Right atrium auricular region (tissue), 2 donors: Measurements from ENCODE around the gene DTX2. TPM values are rescaled to one million over a fixed set of nuclear protein-coding genes. Genes with fewer than 3 reads are reported as not detected.
"Not testable (repeated sequence)": the region's sequence is repeated elsewhere in the genome, so short reads cannot be mapped to it uniquely, and the experiment has no call there.

Experiments
- DNase-seq: peaks from one replicate; pipeline ENCODE4 v3.0.0-alpha.2; 2019; ENCODE audit warnings: low spot score
- H3K27ac ChIP-seq, 2 donors: fragments of 200-600 bp; sonication (generic); 1 replicate in 1 of 2; 2 replicates in 1 of 2; pipeline ENCODE4 v1.5.1; 2016 to 2019
- H3K27me3 ChIP-seq, 2 donors: fragments of 200-600 bp; sonication (generic); one replicate each; pipeline versions ENCODE4 v1.5.1 to v1.6.0; 2017 to 2019
- H3K36me3 ChIP-seq: fragments of 200-600 bp; sonication (generic); one replicate; pipeline ENCODE4 v1.5.1; 2016
- H3K4me1 ChIP-seq, 2 donors: fragments of 200-600 bp; sonication (generic); one replicate each; pipeline versions ENCODE4 v1.5.1 to v1.6.0; 2017 to 2019
- H3K4me3 ChIP-seq, 2 donors: fragments of 200-600 bp; sonication (generic); 1 replicate in 1 of 2; 2 replicates in 1 of 2; pipeline ENCODE4 v1.5.1; 2017 to 2019; ENCODE audit warnings: mild to moderate bottlenecking in 1 of 2, moderate library complexity in 1 of 2
- H3K9me3 ChIP-seq, 2 donors: fragments of 200-600 bp; sonication (generic); one replicate each; pipeline ENCODE4 v1.5.1; 2019
- total RNA-seq, 2 donors: library from RNA; depleted of rRNA; stranded (reverse); fragments of >200 nt; gene quantifications; one replicate each; pipeline ENCODE4 v1.1.0, GENCODE V29; 2016

DTX2 gene
- total RNA-seq, 2 donors from 2014 or later: 7.9 to 18.9 TPM

- not testable (repeated sequence) for H3K4me3 ChIP-seq, H3K9me3 ChIP-seq, H3K36me3 ChIP-seq, H3K4me1 ChIP-seq, H3K27me3 ChIP-seq, H3K27ac ChIP-seq, DNase-seq
Measured at GRCh38 chr7:76487969-76488368, 26.5 kb downstream of the DTX2 start.

DNA sequence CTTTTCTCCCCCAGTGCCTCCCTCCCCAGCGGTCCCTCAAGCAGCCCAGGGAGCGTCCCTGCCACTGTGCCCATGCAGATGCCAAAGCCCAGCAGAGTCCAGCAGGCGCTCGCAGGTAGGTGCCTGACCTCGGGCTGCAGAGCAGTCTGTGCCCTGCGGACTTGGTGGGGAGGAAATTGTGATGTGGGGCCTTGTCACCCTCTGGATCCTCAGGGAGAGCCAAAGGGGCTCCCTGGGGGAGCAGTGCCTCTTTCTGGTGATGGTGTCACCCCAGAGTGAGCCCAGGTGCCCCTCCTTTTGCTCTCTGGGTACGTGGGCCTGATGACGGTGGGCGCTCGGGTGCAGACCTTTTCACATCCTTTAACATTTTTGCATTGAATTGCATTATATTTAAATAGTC lies 30.6 kb downstream of the DTX2 start:
- not testable (repeated sequence) for H3K9me3 ChIP-seq, H3K36me3 ChIP-seq, H3K4me3 ChIP-seq, H3K27me3 ChIP-seq, H3K4me1 ChIP-seq, H3K27ac ChIP-seq, DNase-seq

DNA sequence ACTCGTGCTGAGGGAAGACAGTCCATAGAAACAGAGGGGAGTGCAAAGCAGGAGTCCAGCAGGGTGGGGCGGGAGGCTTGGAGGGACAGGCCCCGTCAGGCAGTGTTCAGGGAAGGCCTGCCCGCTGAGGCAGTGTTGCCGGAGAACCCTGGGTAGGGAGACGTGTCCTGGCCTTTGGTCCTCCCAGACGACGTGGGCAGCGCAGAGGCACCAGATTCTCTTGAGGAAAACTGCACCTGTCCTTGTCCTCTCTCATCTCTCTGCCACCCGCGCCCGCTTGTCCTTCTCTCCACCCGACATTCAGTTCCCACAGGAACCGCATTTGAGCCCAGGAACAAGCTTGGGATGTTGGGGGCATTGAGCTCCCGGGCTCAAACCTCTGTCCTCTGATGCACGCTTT lies 34.2 kb downstream of the DTX2 start:
- not testable (repeated sequence) for H3K36me3 ChIP-seq, H3K4me1 ChIP-seq, H3K9me3 ChIP-seq, H3K27ac ChIP-seq, DNase-seq, H3K4me3 ChIP-seq, H3K27me3 ChIP-seq

DNA sequence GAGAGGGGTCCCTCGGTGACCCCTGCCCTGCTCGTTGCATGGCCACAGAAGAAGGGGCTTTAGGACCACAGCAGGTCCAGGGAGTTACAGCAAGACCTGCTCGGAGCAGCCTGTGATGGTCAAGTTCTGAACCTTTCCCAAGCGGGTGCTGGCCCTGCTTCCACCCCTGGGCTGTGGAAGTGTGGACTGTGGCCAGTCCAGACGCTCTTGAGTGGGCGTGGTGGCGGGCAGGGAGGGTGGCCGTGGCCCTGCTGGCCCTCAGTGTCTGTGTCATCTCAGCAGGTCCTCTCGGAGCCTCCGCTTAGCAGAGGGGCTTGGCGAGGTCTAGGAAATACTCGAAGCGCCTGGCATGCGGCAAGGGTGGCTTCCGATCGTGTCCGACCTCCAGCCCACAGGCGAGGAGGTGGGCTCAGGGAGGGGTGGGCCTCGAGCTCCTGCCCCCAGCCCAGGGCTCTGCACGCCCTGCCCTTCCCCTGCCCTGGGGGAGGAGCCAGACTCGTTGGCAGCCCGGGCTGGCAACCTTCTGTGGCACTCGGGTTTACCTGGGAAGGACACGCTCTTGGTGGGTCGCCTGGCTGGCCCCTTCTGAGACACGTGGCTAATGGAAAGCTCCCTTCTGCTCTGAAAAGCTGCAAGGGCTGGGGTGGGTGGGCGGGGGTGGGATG lies 36.5 kb downstream of the DTX2 start:
- H3K4me3 ChIP-seq, H3K27ac ChIP-seq, H3K4me1 ChIP-seq, H3K36me3 ChIP-seq, H3K9me3 ChIP-seq, H3K27me3 ChIP-seq, DNase-seq: not testable (repeated sequence)

DNA sequence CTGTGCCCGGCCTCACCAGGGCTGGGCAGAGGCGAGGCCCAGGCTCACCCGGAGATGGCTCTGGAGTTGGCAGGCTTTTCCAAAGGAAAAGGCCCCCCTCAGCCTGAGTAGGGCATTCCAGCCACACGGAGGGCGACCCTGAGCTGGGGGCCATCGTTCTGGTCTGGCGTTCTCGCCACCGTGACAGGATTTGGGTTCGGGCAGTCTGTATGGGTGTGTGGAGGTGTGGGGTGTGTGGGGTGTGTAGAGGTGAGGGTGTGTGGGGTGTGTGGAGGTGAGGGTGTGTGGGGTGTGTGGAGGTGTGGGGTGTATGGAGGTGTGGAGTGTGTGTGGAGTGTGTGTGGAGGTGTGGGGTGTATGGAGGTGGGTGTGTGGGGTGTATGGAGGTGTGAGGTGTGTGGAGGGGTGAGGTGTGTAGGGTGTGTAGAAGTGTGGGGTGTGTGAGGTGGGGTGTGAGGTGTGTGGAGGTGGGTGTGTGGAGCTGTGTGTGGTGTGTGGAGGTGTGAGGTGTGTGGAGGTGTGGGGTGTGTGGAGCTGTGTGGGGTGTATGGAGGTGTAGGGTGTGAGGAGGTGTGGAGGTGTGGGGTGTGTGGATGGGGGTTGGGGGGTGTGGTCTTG lies 37.2 kb downstream of the DTX2 start:
- not testable (repeated sequence) for H3K4me3 ChIP-seq, H3K27me3 ChIP-seq

GRCh38 chr7:76499201-76499923 lies 37.9 kb downstream of the DTX2 start:
- H3K27me3 ChIP-seq, H3K36me3 ChIP-seq, H3K4me3 ChIP-seq, H3K4me1 ChIP-seq, H3K9me3 ChIP-seq, H3K27ac ChIP-seq, DNase-seq: not testable (repeated sequence)

More for the DNA sequence above, 37.2 kb downstream of the DTX2 start:
- H3K4me1 ChIP-seq, H3K9me3 ChIP-seq, H3K27ac ChIP-seq, DNase-seq, H3K36me3 ChIP-seq: not testable (repeated sequence)

- DNase-seq, H3K4me1 ChIP-seq, H3K27ac ChIP-seq, H3K9me3 ChIP-seq, H3K36me3 ChIP-seq, H3K4me3 ChIP-seq, H3K27me3 ChIP-seq: not testable (repeated sequence)
Measured at GRCh38 chr7:76499924-76500241, 38.4 kb downstream of the DTX2 start.

DNA sequence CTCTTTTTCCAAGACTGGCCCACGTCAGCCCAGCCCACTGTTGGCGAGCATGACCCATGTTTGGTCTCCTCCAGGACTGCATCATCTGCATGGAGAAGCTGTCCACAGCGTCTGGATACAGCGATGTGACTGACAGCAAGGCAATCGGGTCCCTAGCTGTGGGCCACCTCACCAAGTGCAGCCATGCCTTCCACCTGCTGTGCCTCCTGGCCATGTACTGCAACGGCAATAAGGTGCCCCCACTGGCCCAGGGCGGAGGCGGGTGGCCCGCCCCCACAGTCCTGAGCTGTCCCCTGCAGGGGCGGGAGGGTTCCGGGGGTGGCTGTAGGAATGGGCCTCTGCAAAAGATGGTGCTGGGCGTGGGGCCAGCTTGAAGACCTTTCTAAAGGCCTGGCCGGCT lies 40.7 kb downstream of the DTX2 start:
- DNase-seq: not testable (repeated sequence)

DNA sequence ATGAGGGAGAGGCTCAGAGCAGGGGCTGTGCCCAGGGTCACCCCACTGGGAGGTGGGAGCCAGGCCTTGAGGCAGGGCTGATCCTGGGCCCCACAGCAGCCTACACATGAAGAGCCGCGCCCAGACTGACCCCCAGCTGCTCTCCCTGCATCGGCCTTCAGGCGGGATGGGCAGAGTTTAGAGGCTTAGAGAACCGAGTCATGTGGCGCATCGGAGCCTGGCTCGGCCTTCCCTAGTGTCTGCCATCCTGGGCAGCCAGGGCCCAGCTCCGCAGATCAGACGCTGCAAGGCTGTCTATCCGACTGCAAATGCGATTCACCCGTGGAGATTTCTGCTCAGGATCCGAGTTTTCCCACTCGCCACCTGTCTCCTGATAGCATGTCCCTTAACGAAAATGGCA lies 41.3 kb downstream of the DTX2 start:
- not testable (repeated sequence) for H3K4me1 ChIP-seq, H3K9me3 ChIP-seq, H3K36me3 ChIP-seq, H3K27ac ChIP-seq, H3K27me3 ChIP-seq, DNase-seq, H3K4me3 ChIP-seq

More for the DNA sequence above, 40.7 kb downstream of the DTX2 start:
- H3K27me3 ChIP-seq, H3K4me1 ChIP-seq, H3K36me3 ChIP-seq, H3K4me3 ChIP-seq, H3K9me3 ChIP-seq, H3K27ac ChIP-seq: not testable (repeated sequence)

DNA sequence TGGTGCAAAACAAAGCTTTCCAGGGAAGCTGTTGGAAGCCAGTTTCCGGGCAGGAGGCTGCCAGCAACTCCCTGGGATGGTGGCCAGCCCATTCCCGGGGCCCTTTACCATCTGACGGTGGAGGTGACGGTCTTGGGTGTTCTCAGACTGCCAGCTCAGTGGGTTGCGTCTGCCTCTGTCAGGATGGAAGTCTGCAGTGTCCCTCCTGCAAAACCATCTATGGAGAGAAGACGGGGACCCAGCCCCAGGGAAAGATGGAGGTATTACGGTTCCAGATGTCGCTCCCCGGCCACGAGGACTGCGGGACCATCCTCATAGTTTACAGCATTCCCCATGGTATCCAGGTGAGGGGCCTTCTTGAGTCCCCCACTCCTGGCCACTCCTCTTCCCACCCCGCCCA lies 41.7 kb downstream of the DTX2 start:
- H3K36me3 ChIP-seq: not testable (repeated sequence)

DNA sequence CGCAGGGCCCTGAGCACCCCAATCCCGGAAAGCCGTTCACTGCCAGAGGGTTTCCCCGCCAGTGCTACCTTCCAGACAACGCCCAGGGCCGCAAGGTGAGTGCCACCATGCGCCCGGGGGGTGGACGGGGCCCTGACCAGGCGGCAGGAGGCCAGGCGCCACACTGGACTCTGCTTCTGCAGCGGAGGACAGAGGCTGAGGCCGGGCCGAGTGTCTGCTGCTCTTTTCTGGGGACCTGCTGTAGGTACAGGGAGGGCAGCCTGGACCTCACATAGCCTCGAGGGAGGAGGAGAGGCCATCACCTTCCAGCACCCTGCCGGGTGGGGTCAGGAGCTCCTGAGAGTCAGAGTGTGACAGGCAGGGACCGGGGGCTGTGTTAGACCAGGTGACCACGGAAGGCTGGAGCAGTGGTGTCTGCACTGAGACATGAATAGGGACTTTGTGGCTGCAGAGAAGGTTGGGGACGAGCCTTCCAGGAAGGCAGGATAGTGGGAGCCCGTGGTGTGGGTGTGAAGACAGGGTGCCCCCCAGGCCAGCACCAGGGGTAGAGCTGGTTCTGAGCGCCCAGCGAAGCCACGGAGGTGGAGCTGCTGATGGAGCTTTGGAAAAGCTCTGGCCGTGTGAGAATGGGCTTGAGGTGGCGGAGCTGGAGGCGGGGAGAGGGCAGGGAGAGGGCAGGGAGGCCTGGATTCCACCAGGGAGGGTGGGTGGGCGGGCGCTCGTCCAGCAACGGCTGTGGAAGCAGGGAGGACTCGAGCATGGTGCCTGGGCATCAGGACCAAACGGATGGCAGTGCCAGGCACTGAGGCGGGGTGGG lies 43.0 kb downstream of the DTX2 start:
- not testable (repeated sequence) for H3K27ac ChIP-seq, H3K36me3 ChIP-seq, H3K27me3 ChIP-seq, H3K9me3 ChIP-seq, H3K4me1 ChIP-seq, H3K4me3 ChIP-seq, DNase-seq

More for the DNA sequence above, 41.7 kb downstream of the DTX2 start:
- not testable (repeated sequence) for H3K9me3 ChIP-seq, H3K4me3 ChIP-seq, H3K27ac ChIP-seq, H3K4me1 ChIP-seq, H3K27me3 ChIP-seq, DNase-seq
